WTC11 (cell line): ENCODE data around the gene SOD1.

Experiments used
- ATF3 ChIP-seq: sonication (generic); formaldehyde crosslinking; conservative IDR thresholded peaks from 2 replicates; pipeline ENCODE4 v1.8.1; 2022; ENCODE audit warnings: mild to moderate bottlenecking, missing genetic modification reagents
- CREM ChIP-seq: sonication (generic); formaldehyde crosslinking; IDR thresholded peaks from 2 replicates; pipeline ENCODE4 v1.8.1; 2022; ENCODE audit warnings: mild to moderate bottlenecking, missing genetic modification reagents, moderate library complexity
- CTCF ChIP-seq: fragments of 200-600 bp; IDR thresholded peaks from 2 replicates; pipeline ENCODE4 v1.8.0; 2022; ENCODE audit warnings: antibody characterized with exemption
- E2F4 ChIP-seq: sonication (generic); formaldehyde crosslinking; IDR thresholded peaks from 2 replicates; pipeline ENCODE4 v1.8.1; 2022; ENCODE audit warnings: low read depth, mild to moderate bottlenecking, moderate library complexity, missing genetic modification reagents, borderline replicate concordance
- GTF2I ChIP-seq: fragments of 250-450 bp; sonication (Bioruptor Pico); conservative IDR thresholded peaks from 2 replicates; pipeline ENCODE4 v1.4.0; 2021; ENCODE audit warnings: mild to moderate bottlenecking
- MAX ChIP-seq: sonication (generic); formaldehyde crosslinking; IDR thresholded peaks from 2 replicates; pipeline ENCODE4 v1.8.0; 2022; ENCODE audit warnings: mild to moderate bottlenecking, missing genetic modification reagents
- NFYB ChIP-seq: sonication (generic); formaldehyde crosslinking; conservative IDR thresholded peaks from 2 replicates; pipeline ENCODE4 v1.8.0; 2022; ENCODE audit warnings: low read depth, missing genetic modification reagents
- NR1H2 ChIP-seq: sonication (generic); formaldehyde crosslinking; IDR thresholded peaks from 2 replicates; pipeline ENCODE4 v1.9.0; 2021; ENCODE audit warnings: mild to moderate bottlenecking, moderate library complexity, missing genetic modification reagents
- SOX15 ChIP-seq: fragments of 250-450 bp; sonication (Bioruptor Pico); IDR thresholded peaks from 2 replicates; pipeline ENCODE4 v1.9.0; 2021; ENCODE audit warnings: mild to moderate bottlenecking
- STAT6 ChIP-seq: sonication (generic); formaldehyde crosslinking; conservative IDR thresholded peaks from 2 replicates; pipeline ENCODE4 v1.8.1; 2023; ENCODE audit warnings: mild to moderate bottlenecking, low read depth, missing genetic modification reagents, moderate library complexity
- USF1 ChIP-seq: sonication (generic); formaldehyde crosslinking; IDR thresholded peaks from 2 replicates; pipeline ENCODE4 v1.8.0; 2022; ENCODE audit warnings: mild to moderate bottlenecking, missing genetic modification reagents
- ZBTB43 ChIP-seq: sonication (generic); formaldehyde crosslinking; IDR thresholded peaks from 2 replicates; pipeline ENCODE4 v1.8.1; 2023; ENCODE audit warnings: mild to moderate bottlenecking, missing genetic modification reagents
- ZNF512 ChIP-seq: sonication (generic); formaldehyde crosslinking; IDR thresholded peaks from 2 replicates; pipeline ENCODE4 v1.8.1; 2022; ENCODE audit warnings: missing genetic modification reagents, borderline replicate concordance

GRCh38 chr21:31716106-31716505 lies 56.6 kb downstream of the SOD1 start:
- TF ChIP-seq NFYB (CRISPR knock-in tag): no peak
- TF ChIP-seq CTCF: no peak
- no peak for TF ChIP-seq SOX15 (CRISPR knock-in tag)
- no peak for TF ChIP-seq ZNF512 (CRISPR knock-in tag)
- no peak for TF ChIP-seq ATF3 (CRISPR knock-in tag)
- no peak for TF ChIP-seq NR1H2 (CRISPR knock-in tag)
- no peak for TF ChIP-seq GTF2I (CRISPR knock-in tag)
- no peak for TF ChIP-seq CREM (CRISPR knock-in tag)
- no peak for TF ChIP-seq USF1 (CRISPR knock-in tag)
- no peak for TF ChIP-seq STAT6 (CRISPR knock-in tag)
- no peak for TF ChIP-seq ZBTB43 (CRISPR knock-in tag)
- no peak for TF ChIP-seq E2F4 (CRISPR knock-in tag)
- TF ChIP-seq MAX (CRISPR knock-in tag): no peak
